ENCODE results near the gene FSTL4. TPM values are rescaled to one million over a fixed set of nuclear protein-coding genes. Genes with fewer than 3 reads are reported as not detected.

FSTL4 gene
- total RNA-seq, 1 experiment from 2014 or later: not detected

GRCh38 chr5:133296624-133297023 is 315.7 kb downstream of the FSTL4 start:
- Histone ChIP-seq H3K27me3 (ENCODE audit: insufficient read depth, low read depth) (no peaks in the 10 kb centered on the region), H3F3A (ENCODE audit: insufficient read depth, low read depth) (peaks cover 18% of the 10 kb centered on the region; the same call in 1 of the 2 replicates), H2AFZ (no peak overlapping the region), H3K4me2 (no peak overlapping the region), H3K79me2 (ENCODE audit: low read depth) (no peaks in the 10 kb centered on the region), H3K36me3 (ENCODE audit: low read depth) (no peaks in the 10 kb centered on the region), H4K20me1 (ENCODE audit: insufficient read depth) (no peaks in the 10 kb centered on the region), H3K4me1 (replicated peaks; ENCODE audit: insufficient read depth) (peaks cover 60% of the 10 kb centered on the region), H3K9me3 (ENCODE audit: insufficient read depth, low read depth) (no peaks in the 10 kb centered on the region), H3K9me2 (ENCODE audit: insufficient read depth) (no peaks in the 10 kb centered on the region), H3K4me3 (no peak overlapping the region), H3K27ac (no peak overlapping the region)
- intact Hi-C loops (cut with micrococcal nuclease; ENCODE audit: unreplicated experiment): no loop called here
- DNase-seq: no peak
- no TSS peak for BruUV-seq (replicated peaks)
- TF ChIP-seq, protein P1, sequence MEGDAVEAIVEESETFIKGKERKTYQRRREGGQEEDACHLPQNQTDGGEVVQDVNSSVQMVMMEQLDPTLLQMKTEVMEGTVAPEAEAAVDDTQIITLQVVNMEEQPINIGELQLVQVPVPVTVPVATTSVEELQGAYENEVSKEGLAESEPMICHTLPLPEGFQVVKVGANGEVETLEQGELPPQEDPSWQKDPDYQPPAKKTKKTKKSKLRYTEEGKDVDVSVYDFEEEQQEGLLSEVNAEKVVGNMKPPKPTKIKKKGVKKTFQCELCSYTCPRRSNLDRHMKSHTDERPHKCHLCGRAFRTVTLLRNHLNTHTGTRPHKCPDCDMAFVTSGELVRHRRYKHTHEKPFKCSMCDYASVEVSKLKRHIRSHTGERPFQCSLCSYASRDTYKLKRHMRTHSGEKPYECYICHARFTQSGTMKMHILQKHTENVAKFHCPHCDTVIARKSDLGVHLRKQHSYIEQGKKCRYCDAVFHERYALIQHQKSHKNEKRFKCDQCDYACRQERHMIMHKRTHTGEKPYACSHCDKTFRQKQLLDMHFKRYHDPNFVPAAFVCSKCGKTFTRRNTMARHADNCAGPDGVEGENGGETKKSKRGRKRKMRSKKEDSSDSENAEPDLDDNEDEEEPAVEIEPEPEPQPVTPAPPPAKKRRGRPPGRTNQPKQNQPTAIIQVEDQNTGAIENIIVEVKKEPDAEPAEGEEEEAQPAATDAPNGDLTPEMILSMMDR (conservative IDR thresholded peaks at IDR 0.05): no peak
- TF ChIP-seq EZH2 (IDR thresholded peaks at IDR 0.05; ENCODE audit: low read depth): no peak
- POLR2A ChIA-PET (ENCODE audit: unreplicated experiment): no interaction called here
- CTCF ChIA-PET: no interaction called here

DNA sequence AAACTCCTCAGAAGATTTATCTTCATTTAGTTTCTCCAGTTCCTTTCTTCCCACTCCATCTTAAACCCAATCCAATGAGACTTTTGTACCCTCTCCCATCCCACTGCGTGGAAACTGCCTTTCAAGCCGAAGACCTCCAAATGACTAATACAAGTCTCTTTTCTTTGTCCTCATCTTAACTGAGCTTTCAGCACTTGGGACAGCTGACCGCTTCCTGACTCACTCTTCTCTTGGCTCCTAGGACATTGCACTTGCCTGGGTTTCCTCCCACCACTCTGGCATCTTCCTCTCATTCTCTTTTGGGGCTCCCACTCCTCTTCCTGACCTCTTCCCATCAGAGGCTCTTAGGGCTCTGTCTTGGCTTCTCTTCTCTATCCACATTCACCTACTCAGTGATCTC is 316.8 kb downstream of the FSTL4 start:
- ChIA-PET CTCF (no interaction called here), POLR2A (ENCODE audit: unreplicated experiment) (no interaction called here)
- H2AFZ ChIP-seq: no peak overlapping the region
- peaks cover 29% of the 10 kb centered on the region for H3F3A ChIP-seq (ENCODE audit: insufficient read depth, low read depth)
- no peaks in the 10 kb centered on the region for H3K9me3 ChIP-seq (ENCODE audit: insufficient read depth, low read depth)
- H3K27me3 ChIP-seq (ENCODE audit: insufficient read depth, low read depth): no peaks in the 10 kb centered on the region
- no peaks in the 10 kb centered on the region for H3K36me3 ChIP-seq (ENCODE audit: low read depth)
- H3K9me2 ChIP-seq (ENCODE audit: insufficient read depth): no peaks in the 10 kb centered on the region
- no peak overlapping the region for H3K4me3 ChIP-seq
- no peaks in the 10 kb centered on the region for H4K20me1 ChIP-seq (ENCODE audit: insufficient read depth)
- DNase-seq: no peak
- H3K79me2 ChIP-seq (ENCODE audit: low read depth): no peaks in the 10 kb centered on the region
- no TSS peak for BruUV-seq (replicated peaks)
- no peak overlapping the region for H3K4me2 ChIP-seq
- intact Hi-C loops (cut with micrococcal nuclease; ENCODE audit: unreplicated experiment): no loop called here
- TF ChIP-seq, protein P1 (conservative IDR thresholded peaks at IDR 0.05): no peak
- TF ChIP-seq EZH2 (IDR thresholded peaks at IDR 0.05; ENCODE audit: low read depth): no peak
- H3K4me1 ChIP-seq (replicated peaks; ENCODE audit: insufficient read depth): peaks cover 71% of the 10 kb centered on the region
- H3K27ac ChIP-seq: no peak overlapping the region

GRCh38 chr5:133294380-133294779 is 318.0 kb downstream of the FSTL4 start:
- Histone ChIP-seq H3K36me3 (ENCODE audit: low read depth) (no peaks in the 10 kb centered on the region), H3K4me1 (replicated peaks; ENCODE audit: insufficient read depth) (peaks cover 81% of the 10 kb centered on the region), H3K9me2 (ENCODE audit: insufficient read depth) (no peaks in the 10 kb centered on the region), H3K4me2 (0 out of 2 replicates have a peak overlapping the region, but pooled peaks have one; percentile 3), H3K9me3 (ENCODE audit: insufficient read depth, low read depth) (no peaks in the 10 kb centered on the region), H3K79me2 (ENCODE audit: low read depth) (no peaks in the 10 kb centered on the region), H3K27ac (no peak overlapping the region), H4K20me1 (ENCODE audit: insufficient read depth) (no peaks in the 10 kb centered on the region), H3F3A (ENCODE audit: insufficient read depth, low read depth) (peaks cover 41% of the 10 kb centered on the region), H2AFZ (no peak overlapping the region), H3K27me3 (ENCODE audit: insufficient read depth, low read depth) (no peaks in the 10 kb centered on the region), H3K4me3 (no peak overlapping the region)
- ChIA-PET CTCF (no interaction called here), POLR2A (ENCODE audit: unreplicated experiment) (no interaction called here)
- intact Hi-C loops (cut with micrococcal nuclease; ENCODE audit: unreplicated experiment): no loop called here
- no peak for TF ChIP-seq EZH2 (IDR thresholded peaks at IDR 0.05; ENCODE audit: low read depth)
- TF ChIP-seq, protein P1 (conservative IDR thresholded peaks at IDR 0.05): no peak
- BruUV-seq (replicated peaks): no TSS peak
- no peak for DNase-seq
